K562 (cell line): ENCODE results near the gene BCAN. TPM values are rescaled to one million over a fixed set of nuclear protein-coding genes. Genes with fewer than 3 reads are reported as not detected.

ENCODE experiments used
- BHLHE40 ChIP-seq: IDR thresholded peaks from 2 replicates; pipeline ENCODE4 v1.6.1; 2011; ENCODE audit warnings: low read length, improper control_type of control experiment
- CBX8 ChIP-seq: fragments of 200-600 bp; sonication (generic); IDR thresholded peaks from 2 replicates; pipeline ENCODE4 v1.6.1; 2012; ENCODE audit warnings: borderline replicate concordance, mixed run types, low read depth, mild to moderate bottlenecking, moderate library complexity, mixed read lengths, low read length, control low read depth, inconsistent platforms; ENCODE audit not compliant: poor library complexity, severe bottlenecking; ENCODE audit errors: extremely low read depth
- CC2D1A ChIP-seq: fragments of 450-650 bp; IDR thresholded peaks from 2 replicates; pipeline ENCODE4 v1.6.1; 2017; ENCODE audit warnings: mild to moderate bottlenecking
- CEBPG ChIP-seq, 3 experiments: fragments of 200-800 bp in 1 of 3; sonication (Bioruptor generic) in 1 of 3; sonication (generic) in 1 of 3; formaldehyde crosslinking in 1 of 3; IDR thresholded peaks in 2 of 3; conservative IDR thresholded peaks in 1 of 3; 2 replicates each; pipeline versions ENCODE4 v1.6.1 to v1.8.0; 2016 to 2022; ENCODE audit warnings: missing compliant biosample characterization in 2 of 3, missing genetic modification characterization in 2 of 3, mild to moderate bottlenecking in 1 of 3, missing genetic modification reagents in 1 of 3
- DMBX1 ChIP-seq: fragments of 250-450 bp; sonication (Bioruptor Pico); IDR thresholded peaks from 2 replicates; pipeline ENCODE4 v1.8.0; 2022; ENCODE audit warnings: inconsistent platforms, mild to moderate bottlenecking, moderate library complexity, borderline replicate concordance
- KAT8 ChIP-seq: fragments of 450-650 bp; IDR thresholded peaks from 2 replicates; pipeline ENCODE4 v1.6.1; 2016; ENCODE audit warnings: low read depth, mild to moderate bottlenecking
- KDM5B ChIP-seq: fragments of 200-600 bp; sonication (generic); IDR thresholded peaks from 2 replicates; pipeline ENCODE4 v1.6.1; 2012; ENCODE audit warnings: low read depth, mild to moderate bottlenecking, moderate library complexity, low read length, control low read depth, inconsistent platforms; ENCODE audit not compliant: insufficient replicate concordance
- KLF6 ChIP-seq: fragments of 250-450 bp; sonication (Bioruptor Pico); IDR thresholded peaks from 2 replicates; pipeline ENCODE4 v1.4.0; 2020; ENCODE audit warnings: mild to moderate bottlenecking, moderate library complexity, borderline replicate concordance
- MAFG ChIP-seq: fragments of 450-650 bp; conservative IDR thresholded peaks from 2 replicates; pipeline ENCODE4 v1.6.1; 2016; ENCODE audit warnings: missing genetic modification characterization, missing compliant biosample characterization
- MECOM ChIP-seq: fragments of 250-450 bp; sonication (Bioruptor Pico); IDR thresholded peaks from 2 replicates; pipeline ENCODE4 v1.8.0; 2022; ENCODE audit warnings: inconsistent platforms
- NELFE ChIP-seq: IDR thresholded peaks from 2 replicates; pipeline ENCODE4 v1.6.1; 2011; ENCODE audit warnings: mild to moderate bottlenecking; ENCODE audit not compliant: insufficient read depth, insufficient read length
- SMARCA4 ChIP-seq: fragments of 450-650 bp; IDR thresholded peaks from 2 replicates; pipeline ENCODE4 v1.6.1; 2016
- ZNF134 ChIP-seq: fragments of 250-450 bp; sonication (Bioruptor Pico); conservative IDR thresholded peaks from 2 replicates; pipeline ENCODE4 v1.4.0; 2020
- ZNF583 ChIP-seq: fragments of 250-450 bp; sonication (Bioruptor Pico); IDR thresholded peaks from 2 replicates; pipeline ENCODE4 v1.4.0; 2020
- ZNF707 ChIP-seq: fragments of 250-450 bp; sonication (Bioruptor Pico); conservative IDR thresholded peaks from 2 replicates; pipeline ENCODE4 v1.8.0; 2022; ENCODE audit warnings: inconsistent platforms, mild to moderate bottlenecking, moderate library complexity
- polyA plus RNA-seq, 8 experiments: library from polyadenylated mRNA; depleted of rRNA in 4 of 8; stranded (reverse) in 5 of 8; unstranded in 3 of 8; fragments of >200 nt; fragmentation: Nextera tagmentation in 2 of 8; fragmentation: Illumina TruSeq in 1 of 8; extraction: Ambion mirVana in 2 of 8; extraction: Trizol in 1 of 8; gene quantifications; 2 replicates each; pipeline versions ENCODE4 v1.2.1 to v1.2.3, GENCODE V29; 2011 to 2014; ENCODE audit warnings: inconsistent platforms in 1 of 8, missing spikeins in 1 of 8
- total RNA-seq, 7 experiments: library from RNA; depleted of rRNA in 6 of 7; stranded (reverse); fragments of >200 nt in 6 of 7; fragmentation: Illumina TruSeq in 2 of 7; extraction: Trizol in 2 of 7; gene quantifications; 2 replicates each; pipeline versions ENCODE4 v1.2.1 to v1.2.3, GENCODE V29; 2011 to 2021; ENCODE audit warnings: low replicate concordance in 1 of 7
- TF ChIP-seq, protein P1 (sequence below), 2 experiments: IDR thresholded peaks in 1 of 2; conservative IDR thresholded peaks in 1 of 2; 2 replicates each; pipeline ENCODE4 v1.6.1; 2016; ENCODE audit warnings: low read depth in 2 of 2, mild to moderate bottlenecking in 1 of 2, missing compliant biosample characterization in 1 of 2, missing genetic modification characterization in 1 of 2, moderate library complexity in 1 of 2
- TF ChIP-seq, protein P2 (sequence below): fragments of 450-650 bp; conservative IDR thresholded peaks from 2 replicates; pipeline ENCODE4 v1.6.1; 2016; ENCODE audit warnings: missing genetic modification characterization, low read depth, mild to moderate bottlenecking, control low read depth, missing compliant biosample characterization
- TF ChIP-seq, protein P3 (sequence below): fragments of 450-650 bp; IDR thresholded peaks from 2 replicates; pipeline ENCODE4 v1.6.1; 2018; ENCODE audit not compliant: partially characterized antibody

The BCAN gene
- total and polyA plus RNA-seq, 9 of the 15 experiments (the other 6 are each of a cell fraction or from before 2014, with no cell fraction given): 0.04 to 0.33 (median 0.14) TPM; not detected in 5

DNA sequence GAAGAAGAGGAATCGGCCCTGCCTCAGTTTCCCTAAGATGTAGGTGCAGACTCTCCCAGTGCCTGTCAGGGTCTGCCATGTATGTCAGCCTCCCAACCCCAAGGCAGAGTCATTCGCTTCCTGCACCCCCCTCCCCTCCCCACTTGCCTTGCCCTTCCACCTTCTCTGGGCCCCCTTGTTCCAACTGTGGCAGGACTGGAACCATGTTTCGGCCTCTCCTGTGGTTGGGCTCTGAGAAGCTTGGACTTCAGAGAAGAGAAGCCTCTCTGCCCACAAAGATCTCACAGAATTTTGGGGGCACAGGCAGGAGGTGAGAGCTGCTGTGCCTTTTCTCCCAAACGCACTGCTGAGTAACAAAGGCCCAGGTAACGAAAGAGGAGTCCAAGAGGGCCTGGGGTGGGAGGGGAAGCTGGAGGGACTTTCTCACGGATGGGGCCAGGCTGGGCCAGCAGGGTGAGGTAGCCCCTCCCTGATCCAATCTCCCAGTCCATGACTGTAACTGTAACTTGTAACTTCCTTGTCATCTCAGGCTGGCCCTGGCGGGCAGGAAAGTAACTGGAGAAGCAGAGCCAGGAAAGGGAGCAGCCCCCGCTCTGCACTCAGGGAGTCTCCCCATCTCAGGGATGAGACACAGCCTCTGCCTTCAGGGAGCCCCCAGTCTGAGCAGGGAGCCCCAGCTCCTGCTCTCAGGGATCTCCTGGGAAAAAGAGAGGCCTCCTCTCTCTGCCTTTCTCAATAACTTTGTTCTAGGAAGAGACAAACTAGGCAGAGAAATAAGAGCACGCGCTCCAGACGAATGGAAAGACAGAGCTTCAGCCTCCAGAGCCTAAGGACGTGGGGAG, 52.2 kb downstream of the BCAN start (continued):
- TF ChIP-seq, protein P1, sequence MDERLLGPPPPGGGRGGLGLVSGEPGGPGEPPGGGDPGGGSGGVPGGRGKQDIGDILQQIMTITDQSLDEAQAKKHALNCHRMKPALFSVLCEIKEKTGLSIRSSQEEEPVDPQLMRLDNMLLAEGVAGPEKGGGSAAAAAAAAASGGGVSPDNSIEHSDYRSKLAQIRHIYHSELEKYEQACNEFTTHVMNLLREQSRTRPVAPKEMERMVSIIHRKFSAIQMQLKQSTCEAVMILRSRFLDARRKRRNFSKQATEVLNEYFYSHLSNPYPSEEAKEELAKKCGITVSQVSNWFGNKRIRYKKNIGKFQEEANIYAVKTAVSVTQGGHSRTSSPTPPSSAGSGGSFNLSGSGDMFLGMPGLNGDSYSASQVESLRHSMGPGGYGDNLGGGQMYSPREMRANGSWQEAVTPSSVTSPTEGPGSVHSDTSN (CRISPR knock-in tag; IDR thresholded peaks at IDR 0.05; ENCODE audit: low read depth): no peak
- TF ChIP-seq, protein P1 (tag; conservative IDR thresholded peaks at IDR 0.05; ENCODE audit: low read depth): 0 out of 2 replicates have a peak, but pooled peaks have one; percentile 27
- TF ChIP-seq, protein P2, sequence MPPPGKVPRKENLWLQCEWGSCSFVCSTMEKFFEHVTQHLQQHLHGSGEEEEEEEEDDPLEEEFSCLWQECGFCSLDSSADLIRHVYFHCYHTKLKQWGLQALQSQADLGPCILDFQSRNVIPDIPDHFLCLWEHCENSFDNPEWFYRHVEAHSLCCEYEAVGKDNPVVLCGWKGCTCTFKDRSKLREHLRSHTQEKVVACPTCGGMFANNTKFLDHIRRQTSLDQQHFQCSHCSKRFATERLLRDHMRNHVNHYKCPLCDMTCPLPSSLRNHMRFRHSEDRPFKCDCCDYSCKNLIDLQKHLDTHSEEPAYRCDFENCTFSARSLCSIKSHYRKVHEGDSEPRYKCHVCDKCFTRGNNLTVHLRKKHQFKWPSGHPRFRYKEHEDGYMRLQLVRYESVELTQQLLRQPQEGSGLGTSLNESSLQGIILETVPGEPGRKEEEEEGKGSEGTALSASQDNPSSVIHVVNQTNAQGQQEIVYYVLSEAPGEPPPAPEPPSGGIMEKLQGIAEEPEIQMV (tag): peak; percentile 73
- TF ChIP-seq MAFG (tag) (0 out of 2 replicates have a peak, but pooled peaks have one; percentile 6), BHLHE40 (no peak), CC2D1A (no peak), CBX8 (no peak), DMBX1 (peak; percentile 90), KAT8 (no peak), ZNF134 (no peak), CEBPG (CRISPR knock-in tag; IDR thresholded peaks at IDR 0.05) (no peak; the same call in 1 of the 2 replicates), CEBPG (tag; conservative IDR thresholded peaks at IDR 0.05 in 1 of 2, IDR thresholded peaks at IDR 0.05 in 1 of 2) (no peak), KLF6 (CRISPR knock-in tag) (peak; percentile 82), ZNF583 (CRISPR knock-in tag) (peak; percentile 87), ZNF707 (CRISPR knock-in tag) (no peak), MECOM (CRISPR knock-in tag) (peak; percentile 70), NELFE (no peak), KDM5B (peak; percentile 47), SMARCA4 (0 out of 2 replicates have a peak, but pooled peaks have one; percentile 57)
- TF ChIP-seq, protein P3, sequence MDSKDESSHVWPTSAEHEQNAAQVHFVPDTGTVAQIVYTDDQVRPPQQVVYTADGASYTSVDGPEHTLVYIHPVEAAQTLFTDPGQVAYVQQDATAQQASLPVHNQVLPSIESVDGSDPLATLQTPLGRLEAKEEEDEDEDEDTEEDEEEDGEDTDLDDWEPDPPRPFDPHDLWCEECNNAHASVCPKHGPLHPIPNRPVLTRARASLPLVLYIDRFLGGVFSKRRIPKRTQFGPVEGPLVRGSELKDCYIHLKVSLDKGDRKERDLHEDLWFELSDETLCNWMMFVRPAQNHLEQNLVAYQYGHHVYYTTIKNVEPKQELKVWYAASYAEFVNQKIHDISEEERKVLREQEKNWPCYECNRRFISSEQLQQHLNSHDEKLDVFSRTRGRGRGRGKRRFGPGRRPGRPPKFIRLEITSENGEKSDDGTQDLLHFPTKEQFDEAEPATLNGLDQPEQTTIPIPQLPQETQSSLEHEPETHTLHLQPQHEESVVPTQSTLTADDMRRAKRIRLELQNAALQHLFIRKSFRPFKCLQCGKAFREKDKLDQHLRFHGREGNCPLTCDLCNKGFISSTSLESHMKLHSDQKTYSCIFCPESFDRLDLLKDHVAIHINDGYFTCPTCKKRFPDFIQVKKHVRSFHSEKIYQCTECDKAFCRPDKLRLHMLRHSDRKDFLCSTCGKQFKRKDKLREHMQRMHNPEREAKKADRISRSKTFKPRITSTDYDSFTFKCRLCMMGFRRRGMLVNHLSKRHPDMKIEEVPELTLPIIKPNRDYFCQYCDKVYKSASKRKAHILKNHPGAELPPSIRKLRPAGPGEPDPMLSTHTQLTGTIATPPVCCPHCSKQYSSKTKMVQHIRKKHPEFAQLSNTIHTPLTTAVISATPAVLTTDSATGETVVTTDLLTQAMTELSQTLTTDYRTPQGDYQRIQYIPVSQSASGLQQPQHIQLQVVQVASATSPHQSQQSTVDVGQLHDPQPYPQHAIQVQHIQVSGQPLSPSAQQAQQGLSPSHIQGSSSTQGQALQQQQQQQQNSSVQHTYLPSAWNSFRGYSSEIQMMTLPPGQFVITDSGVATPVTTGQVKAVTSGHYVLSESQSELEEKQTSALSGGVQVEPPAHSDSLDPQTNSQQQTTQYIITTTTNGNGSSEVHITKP: peak; percentile 69
